Ishikawa (cell line): ENCODE measurements around the gene ADAP2.
A peak's percentile ranks its signal among the peaks of the same experiment; 100 is the strongest.

ENCODE experiments used
- CEBPB ChIP-seq: IDR thresholded peaks from 2 replicates; pipeline ENCODE4 v1.6.1; 2012
- CREB1 ChIP-seq: IDR thresholded peaks from 2 replicates; pipeline ENCODE4 v1.6.1; 2012; ENCODE audit warnings: low read depth
- EGR1 ChIP-seq: IDR thresholded peaks from 2 replicates; pipeline ENCODE4 v1.6.1; 2012
- EP300 ChIP-seq: IDR thresholded peaks from 2 replicates; pipeline ENCODE4 v1.6.1; 2012; ENCODE audit warnings: borderline replicate concordance
- FOXM1 ChIP-seq: IDR thresholded peaks from 2 replicates; pipeline ENCODE4 v1.6.1; 2012; ENCODE audit warnings: low read depth, borderline replicate concordance
- MAX ChIP-seq: IDR thresholded peaks from 2 replicates; pipeline ENCODE4 v1.6.1; 2012
- NFIC ChIP-seq: IDR thresholded peaks from 2 replicates; pipeline ENCODE4 v1.6.1; 2012
- RAD21 ChIP-seq: IDR thresholded peaks from 2 replicates; pipeline ENCODE4 v1.6.1; 2012; ENCODE audit warnings: low read depth
- REST ChIP-seq: IDR thresholded peaks from 2 replicates; pipeline ENCODE4 v1.6.1; 2012; ENCODE audit warnings: low read depth, mild to moderate bottlenecking
- TAF1 ChIP-seq: IDR thresholded peaks from 2 replicates; pipeline ENCODE4 v1.6.1; 2012; ENCODE audit warnings: low read depth, mild to moderate bottlenecking
- TCF12 ChIP-seq: IDR thresholded peaks from 2 replicates; pipeline ENCODE4 v1.6.1; 2012; ENCODE audit warnings: low read depth
- TEAD4 ChIP-seq: IDR thresholded peaks from 2 replicates; pipeline ENCODE4 v1.6.1; 2012
- USF1 ChIP-seq: IDR thresholded peaks from 2 replicates; pipeline ENCODE4 v1.6.1; 2012
- YY1 ChIP-seq: IDR thresholded peaks from 2 replicates; pipeline ENCODE4 v1.6.1; 2012; ENCODE audit warnings: low read depth
- ZBTB7A ChIP-seq: IDR thresholded peaks from 2 replicates; pipeline ENCODE4 v1.6.1; 2012; ENCODE audit warnings: low read depth

ADAP2 gene

GRCh38 chr17:30906101-30906911 is 15.4 kb upstream of the ADAP2 start, which contains the start of gene TEFM:
Gene TEFM, minus strand, starts transcription at chr17:30906238. Its CDS starts 40 bp downstream, at chr17:30906198.
- peak; percentile 39; the same call in 1 of the 2 replicates for TF ChIP-seq TEAD4
- TF ChIP-seq TCF12, result peak; percentile 81
- peak; percentile 10; the same call in 1 of the 2 replicates for TF ChIP-seq CEBPB
- peak; percentile 93 for TF ChIP-seq YY1
- peak; percentile 81 for TF ChIP-seq MAX
- TF ChIP-seq EP300, result peak; percentile 75
- peak; percentile 70 for TF ChIP-seq USF1
- TF ChIP-seq FOXM1, result 0 out of 2 replicates have a peak, but pooled peaks have one; percentile 26
- TF ChIP-seq RAD21, result peak; percentile 16; the same call in 1 of the 2 replicates
- peak; percentile 99 for TF ChIP-seq TAF1
- no peak for TF ChIP-seq CREB1
- peak; percentile 47 for TF ChIP-seq NFIC
- peak; percentile 51; the same call in 1 of the 2 replicates for TF ChIP-seq ZBTB7A
- no peak; the same call in 1 of the 2 replicates for TF ChIP-seq EGR1
- TF ChIP-seq REST, result 0 out of 2 replicates have a peak, but pooled peaks have one; percentile 23

GRCh38 chr17:30908717-30909420 is 12.9 kb upstream of the ADAP2 start:
- TF ChIP-seq REST (no peak), EGR1 (no peak), MAX (no peak), FOXM1 (no peak), USF1 (no peak), EP300 (no peak), CEBPB (no peak), TEAD4 (no peak), YY1 (no peak), RAD21 (no peak), TAF1 (no peak), TCF12 (no peak)

DNA sequence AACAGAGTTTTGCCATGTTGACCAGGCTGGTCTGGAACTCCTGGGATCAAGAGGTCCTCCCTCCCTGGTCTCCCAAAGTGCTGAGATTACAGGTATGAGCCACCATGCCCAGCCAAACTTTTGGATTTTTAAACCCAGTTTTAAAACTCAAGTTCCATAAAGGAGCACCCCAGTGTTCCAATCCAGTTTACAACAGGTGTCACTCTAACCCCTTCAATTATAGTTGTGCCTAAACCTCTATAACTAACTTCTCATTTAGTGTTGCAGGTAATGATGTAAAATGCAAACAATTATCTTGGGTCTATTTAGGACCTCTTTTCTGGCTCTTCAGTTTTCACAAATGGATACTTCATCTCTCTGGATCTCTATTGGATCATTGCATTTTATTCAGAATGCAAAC is 7.8 kb upstream of the ADAP2 start:
- TF ChIP-seq CEBPB (no peak), RAD21 (no peak), TAF1 (no peak), ZBTB7A (no peak), TCF12 (no peak)

DNA sequence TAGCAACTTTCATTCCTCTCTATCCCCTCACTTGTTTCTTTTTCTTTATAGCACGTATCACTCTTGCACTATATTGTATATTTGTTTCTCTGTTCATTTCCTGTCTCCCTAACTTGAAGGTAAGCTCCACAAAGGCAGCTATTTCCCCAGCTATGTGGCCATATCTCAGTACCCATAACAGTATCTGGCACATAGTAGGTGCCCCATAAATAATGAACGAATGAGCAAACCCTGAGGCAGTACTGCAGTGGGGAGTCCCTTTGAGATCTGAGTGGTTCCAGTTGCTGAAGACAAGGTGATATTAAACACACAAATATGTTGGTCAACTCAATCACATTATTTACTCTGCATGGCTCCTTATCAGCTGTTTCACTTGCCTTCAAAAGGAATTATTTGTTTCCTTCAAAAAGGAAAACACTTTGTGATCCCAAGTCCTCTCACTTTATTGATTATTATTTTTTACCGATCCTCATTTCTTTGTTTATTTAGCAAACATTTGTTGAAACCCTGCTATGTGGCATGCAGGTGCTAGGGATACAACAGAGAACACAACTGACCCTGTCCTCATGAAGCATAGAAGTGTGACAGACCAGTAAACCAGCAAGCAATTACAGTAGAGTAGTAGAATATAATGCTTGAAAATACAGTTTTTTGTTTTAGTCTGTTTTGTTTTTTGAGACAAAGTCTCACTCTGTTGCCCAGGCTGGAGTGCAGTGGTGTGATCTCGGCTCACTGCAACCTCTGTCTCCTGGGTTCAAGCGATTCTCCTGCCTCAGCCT is 5.7 kb upstream of the ADAP2 start:
- TF ChIP-seq USF1 (no peak), CEBPB (no peak), RAD21 (no peak), ZBTB7A (no peak), REST (no peak), EP300 (no peak)
